ENCODE measurements around the gene RUBCN.

Gene RUBCN

DNA sequence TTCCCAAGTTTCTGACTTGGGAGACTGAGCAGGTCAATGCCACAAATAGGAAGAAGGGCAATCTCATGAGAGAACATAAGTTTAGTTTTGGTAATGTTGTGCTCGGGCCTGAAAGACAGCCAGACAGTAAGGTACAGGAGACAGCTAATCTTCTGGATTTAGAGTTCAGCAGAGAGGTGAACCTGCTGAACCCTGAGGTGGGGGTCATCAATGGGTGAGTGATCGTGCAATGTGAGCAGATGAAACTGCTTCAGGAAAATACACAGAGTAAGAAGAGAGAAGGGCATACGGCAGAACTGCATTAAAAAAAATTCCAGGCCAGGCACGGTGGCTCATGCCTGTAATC is 23.3 kb downstream of the RUBCN start (continued):
- TF ChIP-seq REST (tag by site-specific recombination; IDR thresholded peaks at IDR 0.05), result no peak

DNA sequence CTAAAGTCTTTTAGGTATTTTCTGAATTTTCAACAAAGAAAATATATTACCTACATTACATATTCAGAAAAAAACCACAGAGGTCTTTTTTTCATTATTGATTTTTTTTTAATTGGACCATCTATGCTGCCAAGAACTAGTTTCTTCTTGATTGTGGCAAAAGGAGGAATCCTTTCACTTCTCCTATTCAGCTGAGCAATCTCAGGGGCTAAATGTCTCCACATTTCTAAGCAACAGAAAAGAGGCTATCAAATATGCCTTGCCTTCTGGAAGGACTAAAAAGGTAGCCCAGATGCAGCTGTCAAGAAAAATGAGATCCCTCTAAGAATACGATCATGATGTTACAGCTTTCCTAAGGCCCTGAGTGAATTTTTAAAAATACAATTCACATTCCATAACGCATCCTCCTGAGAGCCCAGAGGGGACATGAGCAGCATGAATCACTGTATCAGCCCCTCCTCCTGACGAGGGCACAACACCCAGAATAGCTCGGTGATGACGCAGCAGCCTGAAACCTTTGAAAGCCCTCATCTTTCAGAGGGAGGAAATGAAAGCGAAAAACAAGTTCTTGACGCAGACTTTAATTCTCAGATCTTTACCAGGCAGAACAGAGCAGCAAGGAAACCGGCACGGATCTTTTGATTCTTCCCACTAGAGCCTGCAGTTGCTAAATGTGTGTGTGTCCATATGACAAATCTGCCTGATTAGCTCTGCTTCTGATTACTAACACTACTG is 24.6 kb downstream of the RUBCN start:
- Histone ChIP-seq H3K4me1 (ENCODE audit: control insufficient read depth, insufficient read depth, low read length) (peaks cover 3% of the 10 kb centered on the region), H3K4me3 (ENCODE audit: low read depth, low read length) (peak overlapping the region; percentile 32), H3K27ac (ENCODE audit: extremely low read depth, low read depth, low read length) (peak overlapping the region; percentile 16; the same call in 1 of the 2 replicates), H3K9me3 (ENCODE audit: control insufficient read depth, insufficient read depth, low read depth, low read length) (no peaks in the 10 kb centered on the region), H3K36me3 (ENCODE audit: control insufficient read depth in 2 of 2, insufficient read depth in 1 of 2, low read length in 2 of 2) (no peaks in the 10 kb centered on the region; a peak in 1 of 3 replicates)
- ChIA-PET POLR2A (interaction anchor here (0.8 to 1.8 kb wide), 3 partner anchors 24 to 79 kb away, joined by 3 to 5 read pairs (median 3); partner anchors contain the start of genes LRCH3 and RUBCN), CTCF (no interaction called here)
- TF ChIP-seq ZNF433 (tag by site-specific recombination; IDR thresholded peaks at IDR 0.05; ENCODE audit: low read depth), result no peak
- TF ChIP-seq, protein P1, sequence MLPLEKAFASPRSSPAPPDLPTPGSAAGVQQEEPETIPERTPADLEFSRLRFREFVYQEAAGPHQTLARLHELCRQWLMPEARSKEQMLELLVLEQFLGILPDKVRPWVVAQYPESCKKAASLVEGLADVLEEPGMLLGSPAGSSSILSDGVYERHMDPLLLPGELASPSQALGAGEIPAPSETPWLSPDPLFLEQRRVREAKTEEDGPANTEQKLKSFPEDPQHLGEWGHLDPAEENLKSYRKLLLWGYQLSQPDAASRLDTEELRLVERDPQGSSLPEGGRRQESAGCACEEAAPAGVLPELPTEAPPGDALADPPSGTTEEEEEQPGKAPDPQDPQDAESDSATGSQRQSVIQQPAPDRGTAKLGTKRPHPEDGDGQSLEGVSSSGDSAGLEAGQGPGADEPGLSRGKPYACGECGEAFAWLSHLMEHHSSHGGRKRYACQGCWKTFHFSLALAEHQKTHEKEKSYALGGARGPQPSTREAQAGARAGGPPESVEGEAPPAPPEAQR (tag by site-specific recombination; IDR thresholded peaks at IDR 0.05), result no peak
- TF ChIP-seq HOXA7 (CRISPR knock-in tag; IDR thresholded peaks at IDR 0.05; ENCODE audit: borderline replicate concordance), result no peak
- TF ChIP-seq MEIS1 (CRISPR knock-in tag; IDR thresholded peaks at IDR 0.05; ENCODE audit: borderline replicate concordance), result no peak
- TF ChIP-seq SP7 (tag by site-specific recombination; IDR thresholded peaks at IDR 0.05), result 0 out of 2 replicates have a peak, but pooled peaks have one; percentile 37
- no peak for TF ChIP-seq ZNF670 (tag by site-specific recombination; IDR thresholded peaks at IDR 0.05; ENCODE audit: low read depth)
- peak; percentile 94 for TF ChIP-seq ZBTB17 (tag by site-specific recombination; IDR thresholded peaks at IDR 0.05)
- TF ChIP-seq, protein P2, sequence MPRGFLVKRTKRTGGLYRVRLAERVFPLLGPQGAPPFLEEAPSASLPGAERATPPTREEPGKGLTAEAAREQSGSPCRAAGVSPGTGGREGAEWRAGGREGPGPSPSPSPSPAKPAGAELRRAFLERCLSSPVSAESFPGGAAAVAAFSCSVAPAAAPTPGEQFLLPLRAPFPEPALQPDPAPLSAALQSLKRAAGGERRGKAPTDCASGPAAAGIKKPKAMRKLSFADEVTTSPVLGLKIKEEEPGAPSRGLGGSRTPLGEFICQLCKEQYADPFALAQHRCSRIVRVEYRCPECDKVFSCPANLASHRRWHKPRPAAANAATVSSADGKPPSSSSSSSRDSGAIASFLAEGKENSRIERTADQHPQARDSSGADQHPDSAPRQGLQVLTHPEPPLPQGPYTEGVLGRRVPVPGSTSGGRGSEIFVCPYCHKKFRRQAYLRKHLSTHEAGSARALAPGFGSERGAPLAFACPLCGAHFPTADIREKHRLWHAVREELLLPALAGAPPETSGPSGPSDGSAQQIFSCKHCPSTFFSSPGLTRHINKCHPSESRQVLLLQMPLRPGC (tag by site-specific recombination; IDR thresholded peaks at IDR 0.05), result peak; percentile 58; the same call in 1 of the 2 replicates
- TF ChIP-seq GLIS2 (tag by site-specific recombination; IDR thresholded peaks at IDR 0.05), result no peak
- TF ChIP-seq ZNF132 (tag by site-specific recombination; IDR thresholded peaks at IDR 0.05; ENCODE audit: borderline replicate concordance), result no peak
- TF ChIP-seq ZNF121 (tag by site-specific recombination; IDR thresholded peaks at IDR 0.05), result no peak
- no peak for TF ChIP-seq ZNF558 (tag by site-specific recombination; IDR thresholded peaks at IDR 0.05)
- TF ChIP-seq TRIM28 (IDR thresholded peaks at IDR 0.05; ENCODE audit: borderline replicate concordance, low read length), result no peak
- peak; percentile 57 for TF ChIP-seq ZNF341 (tag by site-specific recombination; IDR thresholded peaks at IDR 0.05; ENCODE audit: low read depth)
- TF ChIP-seq REPIN1 (tag by site-specific recombination; IDR thresholded peaks at IDR 0.05; ENCODE audit: low read depth), result no peak
- no peak for TF ChIP-seq ZNF76 (tag by site-specific recombination; IDR thresholded peaks at IDR 0.05; ENCODE audit: borderline replicate concordance, low read depth)
- TF ChIP-seq TCF7L2 (IDR thresholded peaks at IDR 0.05; ENCODE audit: borderline replicate concordance, low read depth, low read length), result no peak
- TF ChIP-seq PBX3 (CRISPR knock-in tag; IDR thresholded peaks at IDR 0.05), result no peak
- no peak for TF ChIP-seq ZNF266 (tag by site-specific recombination; IDR thresholded peaks at IDR 0.05; ENCODE audit: low read depth)
- TF ChIP-seq PATZ1 (tag by site-specific recombination; IDR thresholded peaks at IDR 0.05), result peak; percentile 36; the same call in 1 of the 2 replicates
- no peak for TF ChIP-seq ZNF221 (tag by site-specific recombination; IDR thresholded peaks at IDR 0.05; ENCODE audit: borderline replicate concordance)
- TF ChIP-seq BCL11A (tag by site-specific recombination; IDR thresholded peaks at IDR 0.05; ENCODE audit: low read depth), result no peak
- TF ChIP-seq ZNF18 (tag by site-specific recombination; IDR thresholded peaks at IDR 0.05), result no peak
- no peak for TF ChIP-seq KLF10 (tag by site-specific recombination; IDR thresholded peaks at IDR 0.05)
